NCI-H1694 (cell line): ENCODE results near the gene GNB1.

ENCODE experiments used
- DNase-seq: peaks from one replicate; lab custom pipeline; 2025; lab: John Stamatoyannopoulos, UW

The GNB1 gene

DNA sequence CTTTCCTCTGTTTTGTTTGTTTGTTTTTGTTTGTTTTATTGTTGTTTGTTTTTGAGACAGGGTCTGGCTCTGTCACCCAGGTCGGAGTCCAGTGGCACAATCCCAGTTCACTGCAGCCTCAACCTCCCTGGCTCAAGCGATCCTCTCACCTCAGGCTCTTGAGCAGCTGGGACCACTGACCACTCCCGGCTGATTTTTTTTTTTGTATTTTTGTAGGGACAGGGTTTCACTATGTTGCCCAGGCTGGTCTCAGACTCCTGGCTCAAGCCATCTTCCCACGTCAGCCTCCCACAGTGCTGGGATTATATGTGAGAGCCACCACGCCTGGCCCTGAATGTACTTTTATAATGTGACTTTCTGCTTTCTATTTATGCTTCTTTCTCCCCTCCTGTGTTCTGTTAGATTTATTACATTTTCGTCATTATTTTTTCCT is 19.2 kb upstream of the GNB1 start:
- no peak for DNase-seq

GRCh38 chr1:1908506-1908791 is 17.6 kb upstream of the GNB1 start:
- DNase-seq = no peak

DNA sequence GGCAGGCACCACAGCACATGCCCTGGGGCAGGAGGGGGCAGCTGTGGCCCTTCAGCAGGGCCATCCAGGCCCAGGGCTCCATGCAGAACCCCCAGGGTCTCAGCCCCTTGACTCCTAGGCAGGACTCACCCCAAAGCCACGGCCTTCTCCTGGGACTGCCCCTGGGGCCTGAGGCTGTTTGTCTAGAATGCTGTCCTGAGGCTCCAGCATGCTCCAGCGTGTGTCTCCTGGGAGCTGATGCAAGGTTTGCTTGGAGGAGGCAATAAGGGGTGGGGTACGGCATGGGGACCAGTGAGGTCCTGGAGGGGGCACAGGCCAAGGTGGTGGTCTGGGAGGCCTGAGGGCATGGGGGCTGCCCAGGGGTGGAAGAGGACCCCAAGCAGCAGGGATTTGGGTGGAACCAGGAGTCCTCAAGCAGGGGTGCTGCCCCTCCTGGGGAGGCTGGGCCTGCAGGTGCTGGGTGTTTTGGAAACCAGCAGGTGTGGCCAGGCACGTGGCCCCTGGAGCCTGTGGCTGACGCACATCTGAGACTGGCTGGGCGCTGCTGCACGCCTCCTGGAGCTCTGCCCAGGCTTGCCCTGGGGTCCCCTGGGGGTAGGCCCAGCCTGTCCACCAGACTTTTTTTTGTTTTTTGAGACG is 16.3 kb upstream of the GNB1 start:
- DNase-seq = no peak

DNA sequence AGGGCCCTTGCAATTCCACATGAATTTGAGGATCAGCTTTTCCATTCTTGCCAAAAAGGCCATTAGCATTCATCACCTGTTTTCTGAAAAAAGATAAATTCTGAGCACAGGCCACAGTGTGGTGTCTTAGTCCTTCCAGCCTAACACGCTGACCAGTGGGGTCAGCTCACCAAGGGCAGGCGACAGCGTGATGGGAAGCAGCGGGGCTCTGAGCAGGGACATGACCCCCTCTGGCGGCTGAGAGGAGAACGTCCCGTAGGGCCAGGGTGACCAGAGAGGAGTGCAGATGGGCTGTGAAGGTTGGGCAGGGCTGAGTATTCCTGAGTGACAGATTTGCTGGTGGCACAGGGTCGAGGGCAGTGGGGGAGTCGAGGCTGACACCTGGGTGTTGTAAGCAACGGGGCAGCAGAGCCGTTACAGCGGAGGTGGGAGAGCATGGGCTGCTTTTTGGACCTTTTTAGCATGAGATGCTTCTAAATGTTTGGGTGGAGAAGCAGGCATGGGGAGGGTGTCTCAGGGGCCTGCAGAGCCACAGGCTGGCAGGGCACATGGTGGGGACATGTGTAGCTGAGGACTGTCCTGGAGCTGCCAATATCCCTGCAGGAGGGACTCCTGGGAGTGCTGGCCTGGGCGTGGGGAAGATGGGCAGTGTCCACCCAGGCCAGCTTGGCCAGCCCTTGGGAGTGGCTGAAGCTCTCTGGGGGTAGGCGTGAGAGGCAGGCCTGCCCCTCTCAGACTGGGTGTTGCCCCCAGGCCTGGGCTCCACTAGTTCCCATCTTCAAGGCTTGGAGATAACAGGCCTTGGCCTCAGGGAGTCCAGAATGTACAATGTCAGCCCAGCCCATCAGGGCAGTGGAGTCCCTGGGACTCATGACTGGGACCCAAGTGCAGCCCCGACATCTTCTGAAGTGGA is 15.6 kb upstream of the GNB1 start:
- peak; percentile 24 for DNase-seq

DNA sequence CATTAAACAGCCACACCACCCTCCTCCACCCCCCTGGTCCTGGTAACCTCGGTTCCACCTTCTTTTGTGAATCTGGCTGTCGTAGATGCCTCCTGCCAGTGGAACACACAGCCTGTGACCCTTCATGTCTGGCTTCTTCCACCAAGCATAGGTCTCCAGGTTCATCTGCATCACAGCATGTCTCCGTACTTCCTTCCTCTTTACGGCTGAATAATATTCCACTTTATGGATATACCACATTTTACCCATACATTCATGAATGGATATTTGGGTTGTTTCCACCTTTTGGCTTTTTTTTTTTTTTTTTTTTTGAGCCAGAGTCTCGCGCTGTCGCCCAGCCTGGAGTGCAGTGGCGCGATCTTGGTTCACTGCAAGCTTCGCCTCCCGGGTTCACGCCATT is 12.3 kb upstream of the GNB1 start:
- no peak for DNase-seq

DNA sequence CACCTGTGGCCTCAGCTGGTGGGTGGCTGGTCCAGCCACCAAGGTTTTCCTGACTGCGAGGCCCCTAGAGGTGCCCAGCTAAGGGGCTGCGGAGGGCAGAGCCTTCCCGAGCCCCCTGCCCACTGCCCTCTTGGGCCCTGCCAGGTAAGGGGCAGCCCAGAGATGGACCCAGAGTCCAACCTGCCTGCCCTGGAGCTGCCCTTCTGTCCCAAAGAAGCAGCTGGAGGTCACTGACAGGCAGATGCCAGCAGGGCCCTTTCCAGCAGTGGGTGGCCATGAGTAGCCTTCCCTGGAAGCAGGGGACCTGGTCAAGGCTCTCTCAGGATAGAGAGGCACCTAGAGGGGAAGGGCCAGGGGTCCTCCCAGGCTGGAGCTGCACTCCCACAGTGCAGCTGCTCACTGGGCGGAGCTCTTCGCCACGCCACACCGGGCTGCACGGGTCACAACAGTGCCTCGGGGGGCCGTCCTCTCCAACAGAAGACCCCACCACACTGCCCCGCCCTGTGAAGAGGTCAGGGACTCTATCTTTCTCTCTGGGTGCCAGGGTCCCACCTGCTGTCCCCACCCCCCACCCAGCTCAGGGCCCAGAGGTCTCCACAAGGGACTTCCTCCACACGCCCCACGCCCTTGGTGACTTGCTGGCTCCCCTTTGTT is 10.9 kb upstream of the GNB1 start:
- DNase-seq = no peak

DNA sequence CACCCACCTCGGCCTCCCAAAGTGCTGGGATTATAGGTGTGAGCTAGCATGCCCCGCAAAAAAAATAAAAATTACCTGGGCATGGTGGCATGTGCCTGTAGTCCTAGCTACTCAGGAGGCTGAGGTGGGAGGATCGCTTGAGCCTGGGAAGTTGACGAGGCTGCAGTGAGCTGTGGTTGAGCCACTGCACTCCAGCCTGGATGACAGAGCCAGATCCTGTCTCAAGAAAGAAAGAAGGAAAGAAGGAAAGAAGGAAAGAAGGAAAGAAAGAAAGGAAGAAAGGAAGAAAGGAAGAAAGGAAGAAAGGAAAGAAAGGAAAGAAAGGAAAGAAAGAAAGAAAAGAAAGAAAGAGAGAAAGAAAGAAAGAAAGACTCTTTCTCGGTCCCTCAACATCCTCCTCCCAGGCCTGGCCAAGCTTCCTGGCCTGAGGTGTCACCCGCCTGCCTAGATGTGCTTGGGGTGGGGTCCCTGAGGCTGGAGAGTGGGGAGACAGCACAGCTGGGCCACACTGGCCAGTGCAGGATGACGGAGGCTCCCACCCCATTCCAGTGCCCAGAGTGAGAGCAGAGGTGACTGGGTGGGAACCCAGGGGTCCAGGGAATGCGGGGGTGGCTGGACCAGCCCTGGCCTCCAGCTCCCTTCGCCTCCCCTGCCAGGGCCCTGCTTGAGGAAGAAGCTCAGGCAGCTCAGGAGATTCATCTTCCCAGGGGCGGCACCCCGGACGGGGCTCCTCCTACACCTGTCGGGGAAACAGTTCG is 10.2 kb upstream of the GNB1 start:
- no peak for DNase-seq

DNA sequence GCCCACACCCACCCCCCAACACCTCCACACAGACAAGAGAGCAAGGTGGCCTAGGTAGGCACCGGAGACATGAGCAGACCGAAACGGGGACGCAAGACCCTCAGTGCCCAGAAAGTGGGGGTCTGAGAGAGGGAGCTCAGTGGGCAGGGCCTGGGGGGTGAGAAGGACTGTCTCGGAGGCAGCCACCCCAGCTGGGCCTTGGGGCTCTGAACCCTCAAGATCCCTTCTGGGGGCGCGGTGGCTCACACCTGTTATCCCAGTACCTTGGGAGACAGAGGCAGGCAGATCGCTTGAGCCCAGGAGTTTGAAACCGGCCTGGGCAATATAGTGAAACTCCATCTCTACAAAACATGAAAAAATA is 9.1 kb upstream of the GNB1 start:
- DNase-seq = no peak

DNA sequence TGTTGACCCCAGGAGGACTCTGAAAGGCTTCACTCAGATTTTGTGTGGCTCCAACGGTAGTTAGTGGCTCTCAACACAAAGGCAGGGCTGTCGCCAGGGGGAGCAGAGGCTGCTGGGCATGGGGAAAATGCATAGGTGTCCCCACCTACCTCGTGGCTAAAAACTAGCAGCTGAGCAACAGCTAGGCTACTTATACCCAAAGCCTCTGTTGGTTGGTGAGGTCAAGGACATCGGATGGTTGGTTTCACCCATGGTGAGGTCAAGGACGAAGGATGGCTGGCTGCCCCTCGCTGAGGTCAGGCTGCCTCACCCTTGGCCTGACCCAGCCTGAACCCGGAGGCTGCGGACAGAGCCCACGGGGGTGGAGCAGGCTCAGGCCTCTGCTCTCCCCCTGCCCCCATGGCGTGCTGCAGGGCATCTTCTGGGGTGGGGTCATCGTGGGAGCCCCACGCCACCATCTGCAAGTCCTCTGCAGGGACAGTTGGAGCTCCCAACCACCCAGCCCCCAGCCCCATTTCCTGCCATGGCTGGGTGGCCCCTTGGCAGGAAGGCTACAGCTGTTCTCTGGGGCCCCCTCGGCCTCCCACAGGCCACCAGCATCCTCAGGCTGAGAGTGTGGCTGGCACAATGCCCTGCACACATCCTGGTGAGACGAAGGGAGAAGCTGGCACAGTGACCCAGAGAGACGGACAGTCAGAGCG is 8.5 kb upstream of the GNB1 start:
- no peak for DNase-seq

DNA sequence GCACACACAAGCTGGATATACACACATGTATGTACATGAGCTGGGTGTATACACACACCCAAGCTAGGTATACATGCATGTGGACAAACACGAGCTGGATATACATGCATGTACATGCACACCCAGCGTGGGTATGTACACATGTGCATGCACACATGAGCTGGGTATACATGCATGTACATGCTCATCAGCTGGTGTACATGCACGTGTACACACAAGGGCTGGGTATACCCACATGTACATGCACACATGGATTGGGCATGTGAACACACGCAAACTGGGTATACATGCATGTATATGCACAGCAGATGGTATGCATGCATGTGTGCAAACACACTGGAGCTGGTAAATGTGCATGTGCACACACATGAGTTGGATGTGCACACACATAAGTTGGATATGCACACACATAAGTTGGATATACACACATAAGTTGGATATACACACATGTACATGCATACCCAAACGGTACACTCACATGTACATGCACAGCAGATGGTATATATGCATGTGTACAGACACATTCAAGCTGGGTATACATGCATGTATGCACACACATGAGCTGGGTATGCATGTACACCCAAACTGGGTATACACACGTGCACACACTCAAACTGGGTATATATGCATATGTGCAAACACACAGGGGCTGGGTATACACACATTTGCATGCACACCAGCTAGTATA is 7.5 kb upstream of the GNB1 start:
- no peak for DNase-seq

- no peak for DNase-seq
These were observed 4.8 kb upstream of the GNB1 start for GRCh38 chr1:1895456-1896336.

GRCh38 chr1:1895060-1895418 is 4.2 kb upstream of the GNB1 start:
- no peak for DNase-seq

DNA sequence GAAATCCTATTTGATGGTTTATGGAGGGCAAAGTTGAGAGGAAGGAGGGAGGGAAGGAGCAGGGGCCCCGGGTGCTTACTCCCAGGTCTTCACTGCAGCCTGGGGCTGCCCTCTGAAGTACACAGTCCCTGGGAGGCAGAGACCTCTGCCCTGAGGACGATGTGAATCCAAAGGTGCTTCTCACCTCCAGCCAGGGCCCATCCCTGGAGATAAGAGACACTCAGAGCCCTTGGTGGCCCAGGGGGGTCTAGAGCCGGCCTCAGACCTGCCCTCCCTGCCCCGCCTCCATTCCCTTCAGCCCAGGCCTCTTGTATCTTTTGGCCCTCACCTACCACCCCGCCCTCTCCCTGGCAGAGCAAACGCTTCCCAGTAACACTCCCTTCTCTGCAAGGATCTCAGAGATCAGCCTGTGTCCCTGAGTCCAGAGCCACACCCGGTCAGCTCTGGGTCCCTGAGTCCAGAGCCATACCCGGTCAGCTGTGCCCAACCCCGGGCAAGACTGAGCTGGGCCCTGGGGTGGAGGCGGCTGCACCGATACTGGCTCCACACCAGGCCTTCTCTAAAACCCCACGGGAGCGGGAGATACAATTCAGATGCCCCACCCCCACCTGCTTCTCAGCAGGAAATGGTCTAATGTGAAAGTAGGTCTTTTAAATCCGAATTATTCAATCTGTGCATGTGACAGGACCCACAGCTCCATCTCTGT is 3.6 kb upstream of the GNB1 start:
- no peak for DNase-seq

GRCh38 chr1:1893997-1894353 is 3.1 kb upstream of the GNB1 start:
- DNase-seq = no peak

DNA sequence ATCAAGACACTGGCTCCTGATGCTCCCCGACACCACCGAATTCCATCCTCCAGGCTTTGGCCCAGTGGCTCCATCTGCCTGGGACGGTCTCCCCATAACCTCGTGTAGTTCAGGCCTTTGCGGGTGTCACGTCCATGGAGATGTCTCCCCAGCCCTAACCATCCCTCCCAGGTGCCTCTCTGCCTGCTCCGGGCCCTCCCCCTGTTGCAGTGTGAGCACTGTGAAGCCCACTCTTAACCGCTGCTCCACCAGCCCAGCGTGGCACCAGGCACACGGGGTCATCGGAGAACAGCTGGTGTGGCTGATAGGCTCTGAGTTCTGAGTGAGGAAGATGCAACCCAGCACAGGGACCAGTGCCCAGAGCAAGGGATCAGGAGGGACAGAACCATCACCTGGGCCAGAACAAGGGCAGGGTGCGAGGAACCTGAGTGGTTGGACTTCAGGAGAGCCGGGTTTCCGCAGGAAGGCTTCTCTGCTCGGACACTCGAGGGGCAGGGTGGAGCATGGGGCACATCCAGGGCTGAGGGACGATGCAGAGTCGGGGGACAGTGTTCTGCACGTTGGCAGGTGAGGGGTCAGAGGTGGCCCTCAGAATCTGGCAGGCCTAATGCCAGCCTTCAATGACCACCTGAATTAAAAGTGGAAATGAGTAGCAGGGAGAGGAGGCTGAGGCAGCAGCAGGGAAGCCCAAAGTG is 2.6 kb upstream of the GNB1 start:
- DNase-seq = no peak

DNA sequence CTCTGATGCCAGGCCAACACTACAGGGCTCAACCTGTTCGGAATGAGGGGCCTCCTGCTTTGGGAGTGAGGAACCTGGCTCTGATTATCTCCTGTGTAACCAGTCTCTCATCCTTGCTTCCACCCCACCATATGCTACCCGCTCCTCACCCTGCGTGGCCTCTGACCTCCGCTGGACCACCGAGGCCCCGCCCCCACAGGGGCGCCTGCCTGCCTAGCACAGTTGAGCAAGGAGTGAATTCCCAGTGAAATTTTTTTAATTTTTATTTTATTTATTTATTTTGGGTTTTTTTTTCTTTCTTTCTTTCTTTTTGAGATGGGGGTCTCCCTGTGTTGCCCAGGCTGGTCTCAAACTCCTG is 1.9 kb upstream of the GNB1 start:
- no peak for DNase-seq

DNA sequence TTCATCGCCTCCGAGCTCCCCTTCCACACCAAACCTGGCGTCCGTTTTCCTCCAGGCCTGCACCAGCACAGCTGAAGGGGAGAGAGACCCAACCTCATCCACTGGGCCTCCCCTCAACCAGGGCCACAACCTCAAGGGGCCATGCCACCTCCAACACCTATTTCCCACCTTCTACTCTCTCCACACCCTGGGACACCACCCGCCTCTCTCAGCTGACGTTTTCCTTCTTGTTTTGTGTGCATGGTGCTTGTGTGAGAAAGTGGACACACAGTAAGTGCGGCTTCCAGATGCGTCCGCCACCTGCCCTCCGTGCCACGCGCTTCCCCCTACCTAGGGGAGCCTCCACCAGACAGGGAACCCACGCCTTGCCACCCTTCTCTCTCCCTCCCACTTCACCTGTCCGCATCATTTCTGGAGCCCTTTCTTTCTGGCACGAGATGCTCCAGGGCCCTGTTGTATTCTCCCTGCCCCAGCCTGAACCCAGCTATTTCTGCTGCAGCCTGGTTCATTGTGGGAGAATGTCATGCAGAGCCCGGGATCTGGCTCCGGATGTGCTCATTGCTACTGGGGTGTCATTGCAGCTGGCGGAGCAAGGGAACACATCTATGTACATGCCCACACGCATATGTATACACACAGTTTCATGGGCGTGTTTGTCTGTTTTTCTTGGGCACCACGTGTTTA is 1.3 kb upstream of the GNB1 start:
- no peak for DNase-seq

DNA sequence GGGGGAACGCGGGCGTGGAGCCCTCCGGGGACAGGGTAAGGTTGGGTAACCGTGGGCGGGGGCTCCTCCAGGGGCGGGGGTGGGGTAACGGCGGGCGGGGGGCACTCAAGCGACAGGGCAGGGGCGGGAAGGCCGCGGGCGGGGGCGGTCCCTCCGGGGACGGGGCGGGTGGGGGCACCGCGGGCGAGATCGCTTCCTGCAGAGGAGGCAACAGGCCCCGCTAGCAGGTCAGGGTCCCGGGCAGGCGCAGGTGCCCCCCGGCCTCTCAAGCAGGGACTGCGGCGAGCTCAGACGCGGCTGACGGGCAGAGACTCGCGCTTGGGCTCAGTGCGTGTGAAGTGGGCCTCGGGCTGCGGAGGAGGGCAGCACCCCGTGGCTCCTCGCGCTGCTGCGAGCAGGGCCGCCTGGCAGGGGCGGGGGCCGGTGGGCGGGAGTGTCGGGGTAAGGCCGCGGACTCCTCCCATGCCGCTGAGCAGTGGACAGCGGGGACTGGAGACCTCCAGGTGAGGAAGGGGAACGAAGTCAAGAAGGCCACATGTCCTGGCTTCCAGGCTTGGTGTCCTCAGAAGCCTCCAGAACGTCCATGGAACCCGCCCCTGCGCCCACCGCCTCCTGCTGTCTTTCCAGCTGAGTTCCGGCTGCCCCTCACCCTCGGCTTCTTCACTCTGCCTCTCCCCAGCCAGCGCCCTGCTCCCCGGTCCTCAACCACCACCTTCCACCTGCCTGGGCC is 627 bp upstream of the GNB1 start:
- DNase-seq = no peak
